Natural killer cell treated with Interleukin-12 subunit alpha and Interleukin-12 subunit beta and Interleukin-15 and Interleukin-18, amount 100 ng/mL, for 72 hours (primary cell): Measurements from ENCODE around the gene NHLRC1. TPM values are rescaled to one million over a fixed set of nuclear protein-coding genes. Genes with fewer than 3 reads are reported as not detected.

Experiments
- ATAC-seq, 2 donors: fragments of 150-1000 bp; cut with Tn5 transposase in 1 of 2; sonication (Bioruptor Pico), chemical (Tn5 transposase) in 1 of 2; 2 replicates each; pipeline ENCODE4 v1.10.0; 2021
- DNase-seq: peaks from one replicate; pipeline ENCODE4 v3.0.0; 2022; ENCODE audit warnings: low spot score
- H3K27ac Mint-ChIP-seq, 2 donors: 1 replicate in 1 of 2; 2 replicates in 1 of 2; pipeline ENCODE4 v1.8.0; 2022; ENCODE audit warnings: mixed read lengths in 2 of 2, mild to moderate bottlenecking in 1 of 2, moderate library complexity in 1 of 2
- H3K27me3 Mint-ChIP-seq, 2 donors: 1 replicate in 1 of 2; 2 replicates in 1 of 2; pipeline ENCODE4 v1.8.0; 2022; ENCODE audit warnings: mixed read lengths in 2 of 2
- H3K36me3 Mint-ChIP-seq: one replicate; pipeline ENCODE4 v1.8.0; 2022; ENCODE audit warnings: mixed read lengths
- H3K4me1 Mint-ChIP-seq, 2 donors: 1 replicate in 1 of 2; 2 replicates in 1 of 2; pipeline ENCODE4 v1.8.0; 2022; ENCODE audit warnings: low read depth in 2 of 2, mixed read lengths in 2 of 2, mild to moderate bottlenecking in 1 of 2
- H3K4me3 Mint-ChIP-seq: one replicate; pipeline ENCODE4 v1.8.0; 2022; ENCODE audit warnings: mixed read lengths
- H3K9me3 Mint-ChIP-seq: 2 replicates; pipeline ENCODE4 v1.8.0; 2022; ENCODE audit warnings: mixed read lengths
- total RNA-seq, 2 donors: library from RNA; stranded (reverse); gene quantifications; one replicate each; pipeline ENCODE4 v1.2.3, GENCODE V29; 2022

The NHLRC1 gene
- total RNA-seq, 2 donors from 2014 or later, result 0.25 to 1.3 TPM

- Mint-ChIP-seq H3K4me3 (no peak overlapping the region), H3K9me3 (peaks cover 3% of the 10 kb centered on the region), H3K4me1 (no peaks in the 10 kb centered on the region), H3K27me3 (peaks cover 10 to 40% of the 10 kb centered on the region in 2 donors), H3K36me3 (peaks cover 4% of the 10 kb centered on the region), H3K27ac (no peak overlapping the region)
- no peak for ATAC-seq
- no peak for DNase-seq
These were observed 33.8 kb downstream of the NHLRC1 start for GRCh38 chr6:18088419-18089296.

GRCh38 chr6:18087396-18088165 lies 34.9 kb downstream of the NHLRC1 start:
- no peak for ATAC-seq
- Mint-ChIP-seq H3K27ac (no peak overlapping the region), H3K4me1 (no peaks in the 10 kb centered on the region), H3K36me3 (peaks cover 4% of the 10 kb centered on the region), H3K9me3 (peaks cover 3% of the 10 kb centered on the region), H3K27me3 (peaks cover 10 to 40% of the 10 kb centered on the region in 2 donors), H3K4me3 (no peak overlapping the region)
- no peak for DNase-seq

GRCh38 chr6:18081025-18081668 lies 41.3 kb downstream of the NHLRC1 start:
- Mint-ChIP-seq H3K4me3 (no peak overlapping the region), H3K27ac (no peak overlapping the region), H3K4me1 (no peaks in the 10 kb centered on the region)

GRCh38 chr6:18080544-18080943 lies 41.9 kb downstream of the NHLRC1 start:
- Mint-ChIP-seq H3K4me1 (no peaks in the 10 kb centered on the region), H3K4me3 (no peak overlapping the region), H3K36me3 (peaks cover 11% of the 10 kb centered on the region), H3K27me3 (peaks cover 13 to 32% of the 10 kb centered on the region in 2 donors), H3K27ac (no peak overlapping the region), H3K9me3 (peaks cover 9% of the 10 kb centered on the region)
- DNase-seq (no peak), ATAC-seq (no peak)

More at GRCh38 chr6:18081025-18081668, 41.3 kb downstream of the NHLRC1 start:
- DNase-seq (no peak), ATAC-seq (no peak)
- Mint-ChIP-seq H3K27me3 (peaks cover 13 to 34% of the 10 kb centered on the region in 2 donors), H3K9me3 (peaks cover 6% of the 10 kb centered on the region), H3K36me3 (peaks cover 7% of the 10 kb centered on the region)

GRCh38 chr6:18078866-18079265 lies 43.6 kb downstream of the NHLRC1 start:
- DNase-seq (no peak), ATAC-seq (no peak)
- H3K27me3 Mint-ChIP-seq, result peaks cover 13 to 23% of the 10 kb centered on the region in 2 donors
- no peak overlapping the region for H3K27ac Mint-ChIP-seq
- no peak overlapping the region for H3K4me3 Mint-ChIP-seq
- H3K9me3 Mint-ChIP-seq, result peaks cover 14% of the 10 kb centered on the region
- H3K4me1 Mint-ChIP-seq, result no peaks in the 10 kb centered on the region
- H3K36me3 Mint-ChIP-seq, result peaks cover 18% of the 10 kb centered on the region

- Mint-ChIP-seq H3K4me3 (no peak overlapping the region), H3K36me3 (peaks cover 18% of the 10 kb centered on the region), H3K4me1 (no peaks in the 10 kb centered on the region), H3K9me3 (peaks cover 17% of the 10 kb centered on the region), H3K27me3 (peaks cover 19 to 39% of the 10 kb centered on the region in 2 donors), H3K27ac (no peak overlapping the region)
- no peak for ATAC-seq
- DNase-seq, result no peak
These were observed 46.2 kb downstream of the NHLRC1 start for GRCh38 chr6:18076231-18076630.

GRCh38 chr6:18072841-18073240 lies 49.6 kb downstream of the NHLRC1 start:
- ATAC-seq, result no peak
- Mint-ChIP-seq H3K27me3 (peaks cover 20 to 35% of the 10 kb centered on the region in 2 donors), H3K4me3 (no peak overlapping the region), H3K36me3 (peaks cover 18% of the 10 kb centered on the region), H3K27ac (no peak overlapping the region), H3K9me3 (peaks cover 17% of the 10 kb centered on the region), H3K4me1 (no peaks in the 10 kb centered on the region)
- no peak for DNase-seq

GRCh38 chr6:18070486-18070885 lies 52.0 kb downstream of the NHLRC1 start:
- no peak overlapping the region for H3K4me3 Mint-ChIP-seq
- ATAC-seq (no peak), DNase-seq (no peak)
- peaks cover 8% of the 10 kb centered on the region for H3K9me3 Mint-ChIP-seq
- peaks cover 14 to 27% of the 10 kb centered on the region in 2 donors for H3K27me3 Mint-ChIP-seq
- H3K4me1 Mint-ChIP-seq, result no peaks in the 10 kb centered on the region
- H3K27ac Mint-ChIP-seq, result no peak overlapping the region
- peaks cover 7% of the 10 kb centered on the region for H3K36me3 Mint-ChIP-seq

Other genes starting within 250 kb of the NHLRC1 start
- gene KIF13A, start 135.0 kb downstream of the NHLRC1 start, total RNA-seq, result 10 to 100 TPM in 1 of 2 donors, 1 to 10 TPM in 1; 8.2 to 33.6 TPM
- 10 to 100 TPM; 10.2 to 14.7 TPM for gene TPMT, start 32.4 kb upstream of the NHLRC1 start, total RNA-seq
- 10 to 100 TPM in 1 of 2 donors, 1 to 10 TPM in 1; 8.1 to 10.6 TPM for gene KDM1B, start 32.7 kb upstream of the NHLRC1 start, total RNA-seq
- gene DEK, start 141.9 kb upstream of the NHLRC1 start, total RNA-seq, result 100 to 1,000 TPM; 105 to 152 TPM